Hematopoietic multipotent progenitor cell treated with erythropoietin and hydrocortisone succinate and interleukin-3 and kit ligand, for 15 days (in vitro differentiated cells): Measurements from ENCODE around the gene SALL3.

Source experiments
- DNase-seq: peaks from one replicate; pipeline ENCODE4 v3.0.0-alpha.2; 2015; ENCODE audit warnings: low spot score

The SALL3 gene

GRCh38 chr18:78980777-78981380 is 1.3 kb downstream of the SALL3 start:
- no peak for DNase-seq

GRCh38 chr18:78981394-78981831 is 1.8 kb downstream of the SALL3 start:
- no peak for DNase-seq

GRCh38 chr18:78981989-78982620 is 2.5 kb downstream of the SALL3 start:
- no peak for DNase-seq

- no peak for DNase-seq
These were observed 3.9 kb downstream of the SALL3 start for GRCh38 chr18:78983512-78983911.

- no peak for DNase-seq
These were observed 5.5 kb downstream of the SALL3 start for GRCh38 chr18:78984941-78985784.

- no peak for DNase-seq
These were observed 6.4 kb downstream of the SALL3 start for GRCh38 chr18:78986018-78986481.

GRCh38 chr18:78991446-78991845 is 11.8 kb downstream of the SALL3 start:
- DNase-seq: no peak

GRCh38 chr18:78992041-78993011 is 12.7 kb downstream of the SALL3 start:
- DNase-seq: no peak

GRCh38 chr18:78993014-78993926 is 13.7 kb downstream of the SALL3 start:
- DNase-seq: no peak

- no peak for DNase-seq
These were observed 14.4 kb downstream of the SALL3 start for GRCh38 chr18:78994000-78994399.

- no peak for DNase-seq
These were observed 14.9 kb downstream of the SALL3 start for GRCh38 chr18:78994531-78994930.

- DNase-seq: no peak
These were observed 15.5 kb downstream of the SALL3 start for GRCh38 chr18:78994977-78995582.

GRCh38 chr18:78995740-78996395 is 16.2 kb downstream of the SALL3 start:
- DNase-seq: no peak

GRCh38 chr18:78996741-78997490 is 17.3 kb downstream of the SALL3 start:
- no peak for DNase-seq

GRCh38 chr18:78998371-78999071 is 18.9 kb downstream of the SALL3 start:
- no peak for DNase-seq

GRCh38 chr18:78999939-79000338 is 20.3 kb downstream of the SALL3 start:
- DNase-seq: no peak

- no peak for DNase-seq
These were observed 21.4 kb downstream of the SALL3 start for GRCh38 chr18:79000997-79001396.

- no peak for DNase-seq
These were observed 26.0 kb downstream of the SALL3 start for GRCh38 chr18:79005653-79006052.
